ENCODE data around the gene QKI.
A peak's percentile ranks its signal among the peaks of the same experiment; 100 is the strongest.

QKI gene

GRCh38 chr6:163412341-163412740, 2.2 kb upstream of the QKI start:
- TF ChIP-seq MAX (IDR thresholded peaks at IDR 0.05; ENCODE audit: low read depth, low read length), result no peak
- TF ChIP-seq CTCF (IDR thresholded peaks at IDR 0.05; ENCODE audit: low read depth, low read length), result no peak
- no peak for TF ChIP-seq MYC (IDR thresholded peaks at IDR 0.05; ENCODE audit: low read depth, low read length)
- TF ChIP-seq POLR2A (IDR thresholded peaks at IDR 0.05; ENCODE audit: extremely low read depth, insufficient read length), result no peak
- peak overlapping the region; percentile 77 for H3K4me3 ChIP-seq (ENCODE audit: low read depth, low read length)
- peak; percentile 35 for DNase-seq (ENCODE audit: low read depth)

- peak overlapping the region; percentile 77 for H3K4me3 ChIP-seq (ENCODE audit: low read depth, low read length)
- no peak for TF ChIP-seq CTCF (IDR thresholded peaks at IDR 0.05; ENCODE audit: low read depth, low read length)
- TF ChIP-seq MYC (IDR thresholded peaks at IDR 0.05; ENCODE audit: low read depth, low read length), result no peak
- TF ChIP-seq POLR2A (IDR thresholded peaks at IDR 0.05; ENCODE audit: extremely low read depth, insufficient read length), result no peak
- TF ChIP-seq MAX (IDR thresholded peaks at IDR 0.05; ENCODE audit: low read depth, low read length), result no peak
- no peak for DNase-seq (ENCODE audit: low read depth)
Observed at GRCh38 chr6:163412801-163413344, 1.6 kb upstream of the QKI start.

- DNase-seq (ENCODE audit: low read depth), result peak; percentile 89
- peak overlapping the region; percentile 77 for H3K4me3 ChIP-seq (ENCODE audit: low read depth, low read length)
- TF ChIP-seq MAX (IDR thresholded peaks at IDR 0.05; ENCODE audit: low read depth, low read length), result peak; percentile 97
- peak; percentile 87; the same call in 1 of the 2 replicates for TF ChIP-seq MYC (IDR thresholded peaks at IDR 0.05; ENCODE audit: low read depth, low read length)
- TF ChIP-seq POLR2A (IDR thresholded peaks at IDR 0.05; ENCODE audit: extremely low read depth, insufficient read length), result peak; percentile 80
- TF ChIP-seq CTCF (IDR thresholded peaks at IDR 0.05; ENCODE audit: low read depth, low read length), result no peak
Observed at GRCh38 chr6:163413345-163414116, 987 bp upstream of the QKI start.

- peak overlapping the region; percentile 83 for H3K4me3 ChIP-seq (ENCODE audit: low read depth, low read length)
- DNase-seq (ENCODE audit: low read depth), result peak; percentile 58
- TF ChIP-seq POLR2A (IDR thresholded peaks at IDR 0.05; ENCODE audit: extremely low read depth, insufficient read length), result no peak
Observed at GRCh38 chr6:163414946-163415619, 565 bp downstream of the QKI start.

GRCh38 chr6:163415620-163416556, 1.4 kb downstream of the QKI start:
- peak overlapping the region; percentile 83 for H3K4me3 ChIP-seq (ENCODE audit: low read depth, low read length)
- peak; percentile 85 for DNase-seq (ENCODE audit: low read depth)
- TF ChIP-seq POLR2A (IDR thresholded peaks at IDR 0.05; ENCODE audit: extremely low read depth, insufficient read length) (no peak), CTCF (IDR thresholded peaks at IDR 0.05; ENCODE audit: low read depth, low read length) (no peak), MYC (IDR thresholded peaks at IDR 0.05; ENCODE audit: low read depth, low read length) (no peak), MAX (IDR thresholded peaks at IDR 0.05; ENCODE audit: low read depth, low read length) (no peak)
